Neural progenitor cell (in vitro differentiated cells): ENCODE measurements around the gene HSPA12B. TPM values are rescaled to one million over a fixed set of nuclear protein-coding genes. Genes with fewer than 3 reads are reported as not detected.

Experiments used
- DNase-seq: peaks from one replicate; pipeline ENCODE4 v3.0.0-alpha.2; 2016; ENCODE audit warnings: low spot score
- H2AFZ ChIP-seq: fragments of 200-600 bp; sonication (generic); replicated peaks from 2 replicates; pipeline ENCODE4 v1.6.1; 2016; ENCODE audit warnings: antibody characterized with exemption
- H3F3A ChIP-seq: fragments of 200-600 bp; sonication (generic); 2 replicates; pipeline ENCODE4 v1.6.1; 2016; ENCODE audit warnings: antibody characterized with exemption, low read depth
- H3K27ac ChIP-seq: fragments of 200-600 bp; sonication (generic); 2 replicates; pipeline ENCODE4 v1.5.1; 2016; ENCODE audit warnings: mild to moderate bottlenecking
- H3K27me3 ChIP-seq: fragments of 200-600 bp; sonication (generic); 2 replicates; pipeline ENCODE4 v1.6.1; 2016; ENCODE audit warnings: mild to moderate bottlenecking, moderate library complexity
- H3K36me3 ChIP-seq: fragments of 200-600 bp; sonication (generic); 2 replicates; pipeline ENCODE4 v1.5.1; 2016
- H3K4me1 ChIP-seq: fragments of 200-600 bp; sonication (generic); 2 replicates; pipeline ENCODE4 v1.6.1; 2016; ENCODE audit warnings: mixed run types
- H3K4me2 ChIP-seq: fragments of 200-600 bp; sonication (generic); 2 replicates; pipeline ENCODE4 v1.6.1; 2016
- H3K4me3 ChIP-seq: fragments of 200-600 bp; sonication (generic); 2 replicates; pipeline ENCODE4 v1.5.1; 2016
- H3K79me2 ChIP-seq: fragments of 200-600 bp; sonication (generic); 2 replicates; pipeline ENCODE4 v1.6.1; 2016; ENCODE audit warnings: low read depth
- H3K9ac ChIP-seq: fragments of 200-600 bp; sonication (generic); 2 replicates; pipeline ENCODE4 v1.6.1; 2016
- H3K9me3 ChIP-seq: fragments of 200-600 bp; sonication (generic); 2 replicates; pipeline ENCODE4 v1.5.1; 2016; ENCODE audit warnings: low read depth
- H4K20me1 ChIP-seq: fragments of 200-600 bp; sonication (generic); 2 replicates; pipeline ENCODE4 v1.6.1; 2016; ENCODE audit warnings: low read depth
- H3K27ac Mint-ChIP-seq: 3 replicates; pipeline ENCODE4 v1.8.0; 2021; ENCODE audit warnings: mixed read lengths
- H3K27me3 Mint-ChIP-seq: 2 replicates; pipeline ENCODE4 v1.8.0; 2022; ENCODE audit warnings: low read depth, mild to moderate bottlenecking, inconsistent platforms, moderate library complexity, mixed read lengths; ENCODE audit not compliant: insufficient read depth
- H3K36me3 Mint-ChIP-seq: 3 replicates; pipeline ENCODE4 v1.8.0; 2021; ENCODE audit warnings: mixed read lengths
- H3K4me1 Mint-ChIP-seq: 3 replicates; pipeline ENCODE4 v1.8.0; 2021; ENCODE audit warnings: mixed read lengths
- H3K4me3 Mint-ChIP-seq: 3 replicates; pipeline ENCODE4 v1.8.0; 2021; ENCODE audit warnings: mild to moderate bottlenecking, moderate library complexity, mixed read lengths
- H3K9me3 Mint-ChIP-seq: 3 replicates; pipeline ENCODE4 v1.8.0; 2020; ENCODE audit warnings: mixed read lengths
- CTCF ChIP-seq: fragments of 200-600 bp; sonication (generic); IDR thresholded peaks from 2 replicates; pipeline ENCODE4 v1.5.1; 2017; ENCODE audit warnings: antibody characterized with exemption, mild to moderate bottlenecking
- EZH2 ChIP-seq: fragments of 200-600 bp; sonication (generic); IDR thresholded peaks from 2 replicates; pipeline ENCODE4 v1.6.1; 2017; ENCODE audit warnings: antibody characterized with exemption, mild to moderate bottlenecking, moderate library complexity
- EZH2phosphoT487 ChIP-seq: fragments of 200-600 bp; sonication (generic); IDR thresholded peaks from 2 replicates; pipeline ENCODE4 v1.6.1; 2017; ENCODE audit warnings: antibody characterized with exemption
- total RNA-seq: library from RNA; depleted of rRNA; stranded (reverse); fragments of >200 nt; gene quantifications from 2 replicates; pipeline ENCODE4 v1.2.3, GENCODE V29; 2015; ENCODE audit warnings: low replicate concordance

The HSPA12B gene
- total RNA-seq, 1 donor from 2014 or later, result 0.15 TPM

GRCh38 chr20:3763671-3764601 lies 31.5 kb downstream of the HSPA12B start:
- no peak overlapping the region for H3K27ac ChIP-seq
- peaks cover 8% of the 10 kb centered on the region for H3K36me3 Mint-ChIP-seq
- peaks cover 5% of the 10 kb centered on the region for H3K79me2 ChIP-seq
- H3K27me3 ChIP-seq, result peaks cover 6% of the 10 kb centered on the region
- peaks cover 28% of the 10 kb centered on the region for H3K4me1 Mint-ChIP-seq
- H3K4me3 Mint-ChIP-seq, result no peak overlapping the region
- no peak overlapping the region for H2AFZ ChIP-seq
- peaks cover 27% of the 10 kb centered on the region for H3F3A ChIP-seq
- TF ChIP-seq CTCF (no peak), EZH2 (no peak), EZH2phosphoT487 (no peak)
- H3K27me3 Mint-ChIP-seq, result peaks cover 13% of the 10 kb centered on the region
- peaks cover 41% of the 10 kb centered on the region for H3K4me1 ChIP-seq
- no peak overlapping the region for H3K4me2 ChIP-seq
- H3K9me3 ChIP-seq, result no peaks in the 10 kb centered on the region
- no peak for DNase-seq
- peak overlapping the region; percentile 33 for H3K27ac Mint-ChIP-seq
- no peak overlapping the region for H3K4me3 ChIP-seq
- no peaks in the 10 kb centered on the region for H3K36me3 ChIP-seq
- H4K20me1 ChIP-seq, result peaks cover 6% of the 10 kb centered on the region
- no peaks in the 10 kb centered on the region for H3K9me3 Mint-ChIP-seq
- no peak overlapping the region for H3K9ac ChIP-seq

- TF ChIP-seq EZH2 (no peak), CTCF (no peak), EZH2phosphoT487 (no peak)
- Histone ChIP-seq H3F3A (peaks cover 32% of the 10 kb centered on the region), H3K27ac (no peak overlapping the region), H3K4me3 (no peak overlapping the region), H3K36me3 (no peaks in the 10 kb centered on the region), H2AFZ (no peak overlapping the region), H3K79me2 (peaks cover 5% of the 10 kb centered on the region), H3K9ac (no peak overlapping the region), H3K4me2 (no peak overlapping the region), H3K9me3 (no peaks in the 10 kb centered on the region), H3K4me1 (peaks cover 37% of the 10 kb centered on the region), H4K20me1 (peaks cover 6% of the 10 kb centered on the region), H3K27me3 (peaks cover 14% of the 10 kb centered on the region)
- Mint-ChIP-seq H3K27ac (no peak overlapping the region), H3K27me3 (peaks cover 13% of the 10 kb centered on the region), H3K4me1 (peaks cover 31% of the 10 kb centered on the region), H3K9me3 (no peaks in the 10 kb centered on the region), H3K4me3 (no peak overlapping the region), H3K36me3 (peaks cover 6% of the 10 kb centered on the region)
- DNase-seq, result no peak
These were observed 32.2 kb downstream of the HSPA12B start for GRCh38 chr20:3764659-3765058.

GRCh38 chr20:3765171-3765882 lies 32.8 kb downstream of the HSPA12B start:
- TF ChIP-seq EZH2, result no peak
- TF ChIP-seq EZH2phosphoT487, result no peak
- TF ChIP-seq CTCF, result no peak
- no peak overlapping the region for H2AFZ ChIP-seq
- peaks cover 30% of the 10 kb centered on the region for H3K4me1 ChIP-seq
- Mint-ChIP-seq H3K4me3 (peak overlapping the region; percentile 91), H3K27me3 (peaks cover 13% of the 10 kb centered on the region), H3K9me3 (no peaks in the 10 kb centered on the region), H3K36me3 (peaks cover 4% of the 10 kb centered on the region), H3K4me1 (peaks cover 31% of the 10 kb centered on the region), H3K27ac (no peak overlapping the region)
- no peaks in the 10 kb centered on the region for H3K36me3 ChIP-seq
- H3K9me3 ChIP-seq, result no peaks in the 10 kb centered on the region
- H4K20me1 ChIP-seq, result peaks cover 6% of the 10 kb centered on the region
- peaks cover 14% of the 10 kb centered on the region for H3K27me3 ChIP-seq
- no peak overlapping the region for H3K9ac ChIP-seq
- peaks cover 5% of the 10 kb centered on the region for H3K79me2 ChIP-seq
- no peak overlapping the region for H3K4me3 ChIP-seq
- H3F3A ChIP-seq, result peaks cover 32% of the 10 kb centered on the region
- DNase-seq, result no peak
- H3K27ac ChIP-seq, result no peak overlapping the region
- H3K4me2 ChIP-seq, result no peak overlapping the region
